KG1 (cell line): ENCODE measurements around the gene LIMS2.

Source experiments
- DNase-seq: peaks from one replicate; lab custom pipeline; 2025; lab: John Stamatoyannopoulos, UW

The LIMS2 gene

GRCh38 chr2:127645395-127646291 lies 29.7 kb downstream of the LIMS2 start, which contains the start of gene GPR17:
Gene GPR17, plus strand, starts transcription at chr2:127646153. Its CDS starts 4,583 bp downstream, at chr2:127650736.
- DNase-seq = no peak

- no peak for DNase-seq
These were observed 30.3 kb downstream of the LIMS2 start for GRCh38 chr2:127645026-127645394.

DNA sequence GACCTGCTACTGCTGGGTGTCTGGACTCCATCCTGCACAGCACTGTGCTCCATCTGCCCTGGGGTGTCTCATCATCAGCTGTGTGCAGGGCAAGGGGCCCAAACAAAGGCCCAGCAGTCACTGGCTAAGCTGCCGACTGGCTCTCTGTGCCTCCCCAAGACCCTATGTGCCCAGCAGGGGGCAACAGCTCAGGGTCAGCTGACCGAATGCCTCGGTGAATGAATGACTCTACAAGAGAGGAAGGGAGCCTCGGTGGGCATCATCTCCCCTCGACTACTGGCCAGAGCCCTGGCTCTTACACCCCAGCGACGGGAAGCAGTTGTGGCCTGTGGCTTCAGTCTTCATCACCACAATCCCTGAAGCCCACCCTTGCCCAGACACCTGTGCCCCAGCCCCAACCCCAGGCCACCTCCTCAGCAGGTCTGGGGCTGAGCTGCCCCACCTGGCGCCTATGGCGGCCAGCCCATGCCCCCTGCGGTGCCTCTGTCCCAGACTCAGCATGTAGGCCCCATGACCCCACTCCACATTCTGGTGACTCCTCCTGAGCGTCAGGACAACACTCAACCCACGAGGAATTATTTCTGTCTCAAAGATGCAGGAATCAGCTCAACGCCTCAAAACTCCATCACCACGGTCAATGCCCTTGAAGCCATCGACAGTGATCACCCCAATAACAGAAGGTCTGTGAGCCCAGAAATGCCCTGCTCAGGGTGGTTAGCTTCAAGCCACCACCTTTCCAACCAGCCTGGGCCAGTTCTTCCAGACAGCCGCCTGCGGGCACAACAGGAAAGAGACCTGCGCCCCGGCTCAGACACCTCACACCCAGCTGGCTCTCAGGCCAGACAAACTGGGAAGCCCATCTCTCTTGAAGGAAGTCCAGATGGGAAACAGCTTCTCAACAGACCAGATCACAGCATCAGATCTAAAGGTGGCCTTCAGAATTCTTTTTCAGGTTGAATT lies 31.0 kb downstream of the LIMS2 start:
- DNase-seq = no peak

DNA sequence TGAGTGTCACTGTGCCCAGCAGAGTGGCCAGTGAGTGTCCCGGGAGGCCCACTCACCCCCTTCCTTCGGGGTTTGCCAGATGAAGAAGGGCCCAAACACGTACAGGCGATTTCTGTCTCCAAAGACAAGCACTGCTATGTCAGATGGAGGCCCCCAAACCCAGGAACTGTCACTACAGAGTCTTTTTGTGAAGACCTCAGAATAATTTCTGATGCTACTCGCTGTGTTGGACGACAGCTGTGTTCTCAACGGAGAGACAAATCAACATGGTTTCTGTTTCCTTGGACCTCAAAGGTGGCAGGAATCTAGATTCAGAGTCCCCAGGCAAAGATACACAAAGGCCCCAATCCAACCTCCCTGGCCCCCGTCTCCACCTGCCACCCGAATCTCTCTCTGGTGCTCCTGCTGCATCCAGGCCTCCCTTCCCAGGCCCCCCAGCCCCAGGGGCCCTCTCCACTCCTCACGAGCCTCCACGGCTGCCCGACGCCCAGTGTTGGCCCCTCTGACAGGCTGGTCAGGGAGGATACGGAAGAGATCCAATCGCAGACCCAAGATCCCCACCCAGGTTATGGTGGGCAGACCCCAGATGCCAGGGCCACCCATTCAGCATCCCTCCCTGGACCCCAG lies 31.8 kb downstream of the LIMS2 start:
- DNase-seq = no peak

DNA sequence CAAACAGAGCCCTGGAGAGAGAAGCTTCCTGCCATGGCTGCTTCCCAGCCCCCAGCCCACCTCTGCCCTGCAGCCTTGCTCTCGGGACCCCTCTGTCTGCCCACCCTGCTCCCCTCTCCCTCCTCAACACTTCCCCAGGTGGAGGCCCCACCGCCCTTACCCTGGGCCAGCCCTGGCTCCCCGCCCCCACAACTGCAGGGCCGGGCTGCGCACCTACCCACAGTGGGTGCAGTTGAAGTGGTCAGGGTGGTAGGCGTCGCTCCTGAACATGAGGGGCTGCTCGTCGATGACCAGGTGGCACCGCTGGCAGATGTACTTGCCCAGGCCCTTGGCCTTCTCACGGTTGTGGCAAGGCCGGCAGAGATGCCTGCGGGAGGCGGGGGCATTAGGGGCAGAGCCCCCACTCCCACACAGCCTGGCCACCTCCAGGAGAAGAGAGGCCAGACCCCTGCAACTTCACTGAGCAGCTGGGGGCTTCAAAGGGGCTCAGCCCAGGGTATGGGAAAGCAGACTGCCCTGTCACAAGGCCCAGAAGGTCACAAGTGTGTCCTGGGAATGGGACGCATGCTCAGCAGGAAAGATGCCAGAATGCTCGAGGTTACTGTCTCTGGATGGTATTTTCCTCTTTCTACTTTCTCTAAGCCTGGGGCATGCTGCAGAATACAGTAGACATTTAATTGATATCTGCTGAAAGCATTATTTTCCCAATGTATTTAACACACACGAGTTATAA lies 32.5 kb downstream of the LIMS2 start:
- no peak for DNase-seq

DNA sequence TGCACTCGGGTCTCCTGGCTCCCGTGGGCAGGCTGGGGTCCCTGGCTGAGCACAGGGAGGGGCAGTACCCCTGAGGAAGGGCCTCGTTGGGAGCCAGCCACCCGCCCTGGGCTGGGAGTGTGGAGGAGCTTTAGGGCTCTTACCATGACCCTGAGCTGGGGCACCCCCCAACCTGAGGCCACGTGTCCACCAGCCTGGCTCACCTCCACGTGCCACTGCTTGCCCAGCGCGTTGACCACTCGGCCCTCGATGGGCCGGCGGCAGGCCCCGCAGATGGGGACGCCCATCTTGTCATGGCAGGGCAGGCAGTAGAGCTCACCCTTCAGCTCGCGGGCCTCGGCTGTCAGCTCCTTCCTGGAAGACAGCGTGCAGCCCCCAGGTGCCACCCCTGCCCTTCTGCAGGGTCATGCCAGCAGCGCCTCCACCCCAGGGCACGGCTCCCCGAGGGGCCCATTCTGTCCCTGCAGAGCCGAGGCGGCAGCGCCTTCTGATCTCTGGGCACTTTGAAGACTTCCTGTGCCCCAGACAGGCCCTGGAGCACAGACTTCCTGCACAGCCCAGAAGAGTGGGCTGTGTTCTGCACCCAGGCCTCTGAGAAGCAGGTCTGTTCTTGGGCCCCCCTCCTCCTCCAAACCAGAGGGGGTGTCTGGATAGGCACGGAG lies 33.4 kb downstream of the LIMS2 start:
- DNase-seq = peak; percentile 16

DNA sequence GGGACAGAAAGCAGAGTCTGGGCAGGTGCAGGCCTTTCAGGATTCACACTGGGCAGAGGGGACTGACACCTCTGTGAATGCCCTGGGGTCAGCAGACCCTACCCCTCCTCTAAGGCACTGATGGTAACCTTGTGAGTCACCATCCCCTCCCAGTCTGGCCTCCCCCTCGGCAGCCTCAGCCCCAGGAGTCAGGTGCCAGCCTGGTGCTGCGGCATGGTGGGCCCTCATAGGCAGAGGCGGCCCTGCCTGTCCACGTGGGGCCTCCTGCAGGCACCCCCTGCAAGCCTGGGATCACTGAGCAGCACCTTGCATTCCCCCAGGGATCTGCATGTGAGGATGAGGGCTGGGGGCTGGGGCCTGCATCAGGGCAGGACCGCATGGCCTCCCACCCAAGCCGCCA lies 34.2 kb downstream of the LIMS2 start:
- DNase-seq = no peak

DNA sequence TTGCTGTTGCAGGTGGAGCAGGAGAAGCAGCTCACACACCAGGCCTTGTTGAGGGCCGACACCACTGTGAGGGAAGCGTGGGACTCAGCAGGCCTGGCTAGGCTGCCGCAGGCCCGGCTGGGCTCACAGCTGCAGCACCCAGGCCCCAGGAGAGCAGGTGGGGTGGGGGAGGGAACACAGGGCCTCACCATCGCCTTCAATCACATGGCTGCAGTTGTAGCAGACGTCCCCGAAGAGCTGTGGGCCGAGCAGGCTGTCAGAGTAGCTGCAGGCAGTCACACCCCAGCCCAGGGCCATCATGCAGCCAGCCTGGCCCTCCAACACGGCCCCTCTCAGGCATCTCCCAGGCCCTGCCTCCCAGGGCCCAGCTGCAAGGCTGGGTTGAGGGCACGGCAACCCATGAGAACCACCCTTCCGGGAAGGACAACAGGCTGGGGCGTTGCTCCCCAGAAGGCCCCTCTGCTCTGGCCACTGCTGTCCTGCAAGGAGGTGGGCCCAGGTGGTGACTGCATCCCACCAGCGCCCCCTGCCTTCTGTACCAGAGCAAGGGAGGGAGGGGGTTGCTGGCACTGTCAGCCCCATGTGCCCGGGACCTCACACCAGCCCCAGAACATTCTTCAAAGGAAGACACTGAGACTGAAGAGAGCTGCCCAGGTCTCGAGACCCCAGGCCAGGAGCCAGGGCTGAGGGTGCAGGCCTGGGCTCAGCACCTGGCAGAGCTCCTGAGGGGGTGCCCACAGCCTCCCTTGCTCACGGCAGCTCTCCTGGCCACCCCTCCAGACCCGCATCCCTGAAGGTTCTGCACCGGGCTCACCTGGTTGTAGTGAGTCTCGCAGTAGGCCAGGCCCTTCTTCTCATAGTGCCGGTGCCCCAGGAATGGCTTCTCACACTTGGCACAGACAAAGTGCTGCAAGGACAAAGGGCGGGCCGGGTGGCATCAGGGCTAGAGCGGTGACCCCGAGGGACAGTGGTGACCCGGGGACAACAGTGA lies 35.0 kb downstream of the LIMS2 start:
- no peak for DNase-seq

DNA sequence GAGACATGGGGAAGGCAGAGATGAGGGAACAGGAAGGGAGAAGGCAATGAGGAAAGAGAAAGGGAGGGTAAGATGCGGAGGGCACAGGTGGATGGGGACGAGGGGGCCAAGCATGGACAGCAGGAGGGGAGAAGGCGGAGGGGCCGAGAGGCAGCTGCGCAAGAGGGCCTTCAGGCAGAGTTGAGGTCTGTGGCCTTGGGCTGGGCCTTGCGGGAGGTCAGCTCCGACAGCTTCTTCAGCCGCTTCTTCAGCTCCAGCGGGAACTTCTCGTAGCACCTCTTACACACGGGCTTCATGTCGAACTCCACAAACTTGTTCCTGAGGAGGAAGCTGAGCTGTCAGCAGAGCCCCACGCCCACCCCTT lies 36.2 kb downstream of the LIMS2 start:
- DNase-seq = no peak

- no peak for DNase-seq
These were observed 36.8 kb downstream of the LIMS2 start for GRCh38 chr2:127638361-127639110.

DNA sequence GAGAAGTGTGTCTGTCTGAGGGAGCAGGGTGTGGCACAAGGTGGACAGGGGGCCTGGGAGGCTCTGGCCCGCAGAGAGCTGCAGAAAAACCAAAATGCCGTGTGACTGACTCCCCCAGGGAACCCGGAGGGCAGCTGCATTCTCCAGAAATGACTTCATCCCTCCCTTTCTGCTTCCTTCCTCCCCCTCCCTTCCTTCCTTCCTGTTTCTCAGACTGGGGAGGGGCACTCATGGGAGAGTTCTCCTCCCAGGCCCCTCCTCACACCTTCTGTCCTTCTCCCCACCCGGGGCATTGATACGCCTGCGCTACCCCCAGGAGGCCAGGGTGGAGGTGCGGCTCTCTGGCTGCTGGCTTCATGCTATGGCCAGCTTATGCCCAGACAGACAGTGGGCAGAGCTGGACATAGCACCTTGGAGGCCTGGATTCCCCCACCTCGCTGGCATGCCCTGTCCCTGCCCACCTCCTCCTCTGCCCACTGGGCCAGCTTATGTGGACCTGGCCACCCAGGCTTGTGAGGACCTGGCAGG lies 37.5 kb downstream of the LIMS2 start:
- DNase-seq = no peak

DNA sequence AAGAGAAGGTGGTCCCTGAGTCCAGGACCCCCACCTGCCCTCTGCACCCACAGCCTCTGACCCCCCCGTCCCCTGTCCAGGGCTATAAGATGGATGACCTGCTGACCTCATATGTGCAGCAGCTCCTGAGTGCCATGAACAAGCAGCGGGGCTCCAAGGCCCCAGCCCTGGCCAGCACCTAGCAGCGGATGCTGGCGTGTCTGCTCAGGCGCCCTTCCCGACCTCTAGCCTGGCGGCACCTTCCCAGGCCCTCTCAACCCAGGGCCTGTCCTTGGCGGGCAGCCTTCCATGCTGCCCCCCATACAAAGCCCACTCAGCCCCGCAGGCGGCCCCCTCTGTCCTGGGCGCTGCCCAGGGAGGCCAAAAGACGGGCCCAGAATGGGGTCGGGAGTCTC lies 38.1 kb downstream of the LIMS2 start:
- no peak for DNase-seq

DNA sequence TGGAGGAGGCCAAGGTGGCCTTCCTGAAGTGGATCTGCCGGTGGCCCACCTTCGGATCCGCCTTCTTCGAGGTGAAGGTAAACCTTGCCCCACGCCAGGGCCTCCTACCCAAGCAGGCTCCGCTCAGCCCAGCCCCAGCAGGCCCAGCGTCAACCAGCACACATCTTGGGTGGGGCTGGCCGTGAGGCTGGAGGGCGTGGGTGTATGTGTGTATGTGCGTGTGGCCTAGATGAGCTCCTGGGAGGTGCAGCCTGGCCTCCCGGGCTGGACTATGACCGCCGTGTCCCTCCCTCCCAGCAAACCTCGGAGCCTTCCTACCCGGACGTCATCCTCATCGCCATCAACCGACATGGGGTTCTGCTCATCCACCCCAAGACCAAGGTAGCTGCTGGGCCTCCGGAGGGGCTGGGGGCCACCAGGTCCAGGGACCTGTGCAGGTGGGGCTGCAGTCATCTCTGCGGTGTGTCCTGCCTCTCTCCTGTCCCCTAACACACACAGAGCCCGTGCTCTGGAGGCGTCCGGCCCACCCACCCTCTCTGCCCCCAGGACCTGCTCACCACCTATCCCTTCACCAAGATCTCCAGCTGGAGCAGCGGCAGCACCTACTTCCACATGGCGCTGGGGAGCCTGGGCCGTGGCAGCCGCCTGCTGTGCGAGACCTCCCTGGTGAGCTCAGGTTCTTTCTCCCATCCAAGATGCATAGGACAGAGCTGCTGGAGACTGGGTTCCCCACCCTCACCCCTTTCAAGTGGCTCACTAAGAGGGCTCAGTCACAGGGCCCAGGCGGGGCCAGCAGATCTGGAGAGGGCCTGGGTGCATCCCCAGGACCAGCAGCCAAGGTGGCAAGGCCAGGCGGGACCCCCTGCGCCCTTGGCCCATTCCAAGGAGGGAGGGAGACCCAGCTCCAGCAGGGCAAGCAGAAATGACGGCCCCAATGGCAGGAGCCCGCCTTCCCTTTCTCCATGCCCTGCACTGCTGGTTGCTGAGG lies 38.8 kb downstream of the LIMS2 start:
- no peak for DNase-seq

DNA sequence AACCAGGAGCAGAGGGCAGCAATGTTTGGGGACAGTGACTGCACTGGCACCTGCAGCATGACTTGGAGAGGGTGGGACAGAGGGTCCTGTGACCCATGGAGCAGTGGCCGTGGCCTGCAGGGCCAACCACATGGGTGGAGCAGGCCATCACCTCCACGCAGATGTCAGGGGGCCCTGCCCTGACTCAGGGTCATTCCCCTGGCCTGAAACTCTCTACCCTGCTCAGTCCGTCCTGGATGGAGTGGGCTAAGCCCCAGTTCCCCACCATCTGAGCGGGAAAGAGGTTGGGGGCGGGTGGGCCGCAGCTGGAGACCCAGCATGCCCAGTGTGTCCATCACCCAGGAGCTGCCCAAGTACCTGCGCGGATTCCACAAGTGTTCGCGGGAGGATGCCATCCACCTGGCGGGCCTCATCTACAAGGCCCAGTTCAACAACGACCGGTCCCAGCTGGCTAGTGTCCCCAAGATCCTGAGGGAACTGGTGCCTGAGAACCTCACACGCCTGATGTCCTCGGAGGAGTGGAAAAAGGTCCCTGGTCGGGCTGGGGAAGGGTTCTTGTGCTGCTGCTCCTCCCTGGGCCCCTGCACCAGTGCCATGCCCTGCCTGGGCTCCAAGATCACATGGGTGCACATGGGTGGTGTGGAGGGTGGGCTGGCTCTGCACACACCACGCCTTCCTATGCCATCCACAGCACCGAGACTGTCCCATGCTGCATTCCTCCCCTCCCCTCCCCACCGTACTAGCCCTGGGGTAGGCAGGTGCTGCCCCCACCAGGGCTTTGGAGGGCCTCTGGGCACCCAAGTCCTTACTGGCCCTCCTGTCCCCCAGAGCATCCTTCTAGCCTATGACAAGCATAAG lies 39.7 kb downstream of the LIMS2 start:
- no peak for DNase-seq

DNA sequence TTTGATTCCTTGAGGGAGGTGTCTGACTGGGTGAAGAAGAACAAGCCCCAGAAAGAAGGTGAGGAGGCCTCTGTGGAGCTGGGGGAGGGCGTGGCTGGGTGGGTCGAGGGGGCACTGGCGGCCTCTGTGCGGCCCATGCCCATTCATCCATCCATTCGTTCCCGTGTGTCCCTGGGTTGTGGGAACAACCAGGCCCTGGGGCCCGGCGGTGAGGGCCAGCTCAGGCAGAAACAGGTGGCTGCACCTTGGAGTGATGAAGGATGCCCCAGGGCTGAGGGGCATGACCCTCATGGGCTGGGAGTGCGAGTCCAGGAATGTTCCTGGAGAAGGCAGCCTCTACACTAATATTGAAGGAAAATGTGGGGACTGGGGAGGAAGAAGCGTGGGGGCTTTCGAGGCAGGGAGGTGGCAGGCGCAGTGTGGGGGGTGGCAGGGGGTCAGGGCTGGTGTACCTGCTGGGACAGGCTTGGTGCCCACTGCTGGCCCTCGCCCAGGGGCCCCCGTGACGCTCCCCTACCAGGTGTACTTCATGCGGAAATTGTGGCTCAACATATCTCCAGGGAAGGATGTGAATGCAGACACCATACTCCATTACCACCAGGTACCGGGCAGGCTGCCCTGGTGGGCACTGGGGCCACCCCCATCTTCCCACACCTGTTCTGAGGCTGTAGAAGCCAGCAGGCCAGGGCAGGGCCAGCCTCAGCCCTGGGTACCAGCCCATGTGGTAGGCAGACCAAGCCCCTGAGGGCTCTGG lies 40.5 kb downstream of the LIMS2 start:
- DNase-seq = no peak

- no peak for DNase-seq
These were observed 41.2 kb downstream of the LIMS2 start for GRCh38 chr2:127634066-127634617.
